Fibroblast of skin of scalp (primary cell): Measurements from ENCODE around the gene HAGH.
"Not testable (repeated sequence)": the region's sequence is repeated elsewhere in the genome, so short reads cannot be mapped to it uniquely, and the experiment has no call there.

ENCODE experiments used
- DNase-seq: peaks from one replicate; pipeline ENCODE4 v3.0.0-alpha.2; 2013

The HAGH gene

DNA sequence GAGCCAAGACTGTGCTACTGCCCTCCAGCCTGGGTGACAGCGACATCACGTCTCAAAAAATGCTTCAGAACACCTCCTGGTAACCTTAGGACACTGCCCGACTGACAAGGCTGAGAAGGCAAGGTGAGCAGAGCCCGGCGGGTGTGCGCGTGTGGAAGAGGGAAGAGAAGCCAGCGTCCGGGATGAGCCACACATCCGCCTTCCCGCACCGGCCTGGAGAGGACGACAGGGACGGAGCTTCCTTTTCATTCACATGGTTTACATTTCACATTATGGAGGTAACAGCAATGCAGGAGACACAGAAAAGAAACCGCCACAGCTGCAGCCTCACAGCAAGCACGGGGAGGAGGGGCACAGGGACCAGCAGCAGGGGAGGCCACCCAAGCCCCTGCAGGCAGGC is 16.5 kb downstream of the HAGH start:
- DNase-seq = no peak

DNA sequence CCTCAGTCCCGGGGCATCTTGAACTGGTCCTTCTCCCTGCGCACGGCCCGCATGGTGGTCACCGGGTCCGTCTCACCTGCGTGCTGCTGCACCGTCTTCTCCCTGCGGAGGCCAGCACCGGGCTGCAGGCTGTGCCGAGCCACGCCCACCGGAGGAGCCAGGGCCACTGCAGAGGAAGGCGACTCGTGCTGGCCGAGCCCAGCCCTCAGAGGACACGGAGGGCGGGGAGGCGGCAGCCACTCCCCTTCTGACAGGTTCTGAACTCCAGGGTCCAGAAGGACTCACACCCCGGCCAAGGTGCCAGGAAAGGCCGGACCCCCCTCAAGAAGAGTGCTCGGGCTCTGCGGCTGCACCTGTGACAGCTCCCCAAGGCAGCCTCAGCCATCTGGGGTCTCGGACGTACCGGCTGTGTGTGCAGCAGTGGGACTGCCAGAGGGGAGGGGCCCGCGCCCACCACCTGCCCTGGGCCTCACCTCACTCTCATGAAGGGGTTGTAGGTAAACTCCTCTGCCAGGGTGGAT is 17.3 kb downstream of the HAGH start:
- DNase-seq = no peak

- DNase-seq = no peak
These were observed 17.9 kb downstream of the HAGH start for GRCh38 chr16:1808691-1809090.

GRCh38 chr16:1807626-1808025 is 19.0 kb downstream of the HAGH start:
- DNase-seq = no peak

GRCh38 chr16:1800701-1801100 is 25.9 kb downstream of the HAGH start:
- no peak for DNase-seq

GRCh38 chr16:1799263-1799662 is 27.4 kb downstream of the HAGH start:
- not testable (repeated sequence) for DNase-seq

DNA sequence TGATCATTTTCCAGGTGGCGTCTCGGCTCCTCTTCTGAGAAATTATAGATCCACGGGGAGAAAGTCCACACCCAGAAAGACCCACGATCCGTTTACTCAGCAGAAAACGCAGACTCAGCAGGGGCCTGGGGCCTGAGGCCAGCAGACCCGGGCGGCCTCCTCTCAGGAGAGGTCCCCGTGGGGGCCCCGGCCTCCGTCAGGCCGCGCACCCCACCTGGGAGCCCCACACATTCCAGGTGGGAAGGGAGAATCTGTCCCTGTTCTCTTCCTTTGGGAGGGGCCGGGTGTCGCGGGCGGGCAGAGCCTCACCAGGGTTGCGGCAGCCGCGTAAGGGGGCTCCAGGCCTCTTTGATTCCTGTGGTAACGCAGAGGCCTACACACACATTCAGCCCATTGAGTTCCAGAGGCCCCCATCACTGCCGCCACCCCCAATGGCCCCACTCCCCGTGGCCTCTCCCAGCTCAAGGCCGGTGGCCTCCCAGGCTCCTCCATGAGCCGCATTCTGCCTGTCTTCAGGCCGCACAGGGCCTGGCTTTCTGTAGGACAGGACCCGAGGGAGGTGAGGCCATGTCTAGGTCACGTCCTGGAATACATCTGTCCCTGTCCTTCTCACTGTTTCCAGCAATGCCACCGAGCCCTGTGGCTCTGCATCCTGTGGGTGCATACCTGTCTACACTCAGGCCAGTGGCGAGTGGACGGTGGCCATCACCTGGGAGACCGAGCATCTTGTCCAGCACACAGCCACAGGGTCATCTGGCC is 31.5 kb downstream of the HAGH start:
- DNase-seq = no peak

GRCh38 chr16:1794221-1794871 is 32.3 kb downstream of the HAGH start:
- no peak for DNase-seq

GRCh38 chr16:1793578-1794220 is 32.9 kb downstream of the HAGH start, which contains the start of gene IGFALS:
IGFALS (minus strand) TSS chr16:1793705; CDS start chr16:1793652, 53 bp downstream.
- DNase-seq = no peak

GRCh38 chr16:1792836-1793577 is 33.6 kb downstream of the HAGH start:
- no peak for DNase-seq

- DNase-seq = no peak
These were observed 34.4 kb downstream of the HAGH start for GRCh38 chr16:1791943-1792812.

GRCh38 chr16:1791256-1791942 is 35.2 kb downstream of the HAGH start:
- DNase-seq = no peak

DNA sequence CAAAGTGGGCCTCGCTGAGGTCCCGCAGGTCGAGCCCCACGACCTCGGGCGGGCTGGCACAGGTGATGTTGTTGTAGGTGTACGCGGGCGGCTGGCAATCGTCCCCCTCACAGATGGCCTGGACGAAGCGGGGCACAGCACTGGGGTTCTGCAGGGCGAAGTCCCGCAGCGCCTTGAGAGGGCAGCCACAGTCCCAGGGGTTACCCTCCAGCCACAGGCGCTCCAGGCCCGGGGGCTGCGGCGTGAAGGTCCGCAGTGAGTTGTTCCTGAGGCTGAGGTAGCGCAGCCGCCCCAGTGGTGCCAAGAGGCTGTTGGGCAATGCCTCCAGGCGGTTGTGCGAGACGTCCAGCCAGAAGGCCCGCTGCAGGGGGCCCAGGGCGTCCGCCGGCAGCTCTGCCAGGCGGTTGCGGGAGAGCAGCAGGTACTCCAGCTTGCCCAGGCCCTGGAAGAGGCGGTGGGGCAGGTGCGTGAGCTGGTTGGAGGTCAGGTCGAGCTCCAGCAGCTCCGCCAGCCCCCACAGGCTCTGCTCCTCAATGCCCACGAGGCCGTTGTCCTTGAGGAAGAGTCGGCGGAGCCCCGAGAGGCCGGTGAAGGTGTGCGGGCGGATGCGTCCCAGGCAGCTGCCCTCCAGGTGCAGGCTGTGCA is 35.9 kb downstream of the HAGH start:
- DNase-seq = no peak

GRCh38 chr16:1790261-1790610 is 36.4 kb downstream of the HAGH start:
- DNase-seq = no peak

- no peak for DNase-seq
These were observed 37.0 kb downstream of the HAGH start for GRCh38 chr16:1789643-1790045.

DNA sequence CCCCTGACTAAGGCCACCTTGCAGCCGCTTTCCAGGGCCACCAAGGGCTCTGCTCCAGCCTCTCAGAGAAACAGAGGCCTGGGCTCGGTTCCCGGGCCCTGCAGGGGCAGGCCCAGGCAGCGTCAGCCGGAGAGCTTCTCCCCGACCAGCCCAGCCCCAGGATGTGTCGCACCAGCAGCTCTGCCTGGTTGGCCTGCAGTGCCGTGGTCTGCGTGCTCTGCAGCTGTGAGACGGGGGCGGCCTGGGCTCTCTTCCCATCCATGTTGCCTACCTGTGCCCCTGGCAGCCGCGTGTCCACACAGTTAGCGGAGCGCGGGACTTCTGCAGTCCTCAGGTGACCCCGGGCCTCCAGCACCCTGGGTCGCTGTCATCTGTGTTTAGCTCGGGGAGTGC is 37.9 kb downstream of the HAGH start:
- no peak for DNase-seq

- no peak for DNase-seq
These were observed 38.4 kb downstream of the HAGH start for GRCh38 chr16:1788095-1788707.

GRCh38 chr16:1787322-1788094 is 39.1 kb downstream of the HAGH start:
- no peak for DNase-seq

GRCh38 chr16:1787056-1787321 is 39.6 kb downstream of the HAGH start:
- DNase-seq = no peak
